Stimulated activated naive CD8-positive, alpha-beta T cell treated with anti-CD3 and anti-CD28 coated beads, Interleukin-15, Interleukin-2, amounts not matched to agents 100 U/mL and 50 U/mL, for 24 hours (primary cell): ENCODE measurements around the gene S100P.

Experiments
- ATAC-seq: fragments of 150-1000 bp; cut with Tn5 transposase; one replicate; pipeline ENCODE4 v1.10.0; 2021
- DNase-seq: peaks from one replicate; pipeline ENCODE4 v3.0.0; 2021

S100P gene

GRCh38 chr4:6697131-6697530, 3.5 kb downstream of the S100P start:
- DNase-seq = no peak

GRCh38 chr4:6699388-6699787, 5.7 kb downstream of the S100P start:
- ATAC-seq = no peak
- DNase-seq = no peak

More at GRCh38 chr4:6697131-6697530, 3.5 kb downstream of the S100P start:
- no peak for ATAC-seq

- ATAC-seq (no peak), DNase-seq (no peak)
Observed at GRCh38 chr4:6699903-6700302, 6.2 kb downstream of the S100P start.

GRCh38 chr4:6701371-6701770, 7.7 kb downstream of the S100P start:
- DNase-seq (peak; percentile 64), ATAC-seq (peak; percentile 25)

- DNase-seq (no peak), ATAC-seq (no peak)
Observed at GRCh38 chr4:6702761-6703160, 9.1 kb downstream of the S100P start.

GRCh38 chr4:6703786-6704185, 10.1 kb downstream of the S100P start:
- ATAC-seq (peak; percentile 32), DNase-seq (no peak)

- DNase-seq (no peak), ATAC-seq (peak; percentile 19)
Observed at GRCh38 chr4:6705646-6706045, 12.0 kb downstream of the S100P start.

- ATAC-seq (no peak), DNase-seq (no peak)
Observed at GRCh38 chr4:6706173-6706572, 12.5 kb downstream of the S100P start.

- DNase-seq = peak; percentile 97
Observed at GRCh38 chr4:6709230-6710114, 15.8 kb downstream of the S100P start, which contains the start of gene MRFAP1L1. Gene MRFAP1L1, minus strand, starts transcription at chr4:6709865. Its CDS starts 236 bp downstream, at chr4:6709629.

GRCh38 chr4:6710282-6710681, 16.6 kb downstream of the S100P start:
- ATAC-seq = no peak
- DNase-seq = no peak

More at GRCh38 chr4:6709230-6710114, 15.8 kb downstream of the S100P start, which contains the start of gene MRFAP1L1:
- ATAC-seq = peak; percentile 79

- ATAC-seq = no peak
- no peak for DNase-seq
Observed at GRCh38 chr4:6710996-6711395, 17.3 kb downstream of the S100P start.

GRCh38 chr4:6714954-6715353, 21.3 kb downstream of the S100P start:
- ATAC-seq (no peak), DNase-seq (no peak)

GRCh38 chr4:6715704-6716017, 22.0 kb downstream of the S100P start:
- DNase-seq = no peak
- ATAC-seq = no peak

GRCh38 chr4:6716018-6716911, 22.6 kb downstream of the S100P start, which contains the start of gene BLOC1S4:
Gene BLOC1S4, plus strand, starts transcription at chr4:6716174. Its CDS starts 36 bp downstream, at chr4:6716210.
- ATAC-seq (peak; percentile 80), DNase-seq (peak; percentile 89)

- ATAC-seq (no peak), DNase-seq (no peak)
Observed at GRCh38 chr4:6716958-6717655, 23.4 kb downstream of the S100P start.

GRCh38 chr4:6718932-6719610, 25.4 kb downstream of the S100P start:
- DNase-seq (no peak), ATAC-seq (no peak)

GRCh38 chr4:6719611-6720179, 26.0 kb downstream of the S100P start:
- ATAC-seq (no peak), DNase-seq (no peak)

GRCh38 chr4:6720202-6720699, 26.6 kb downstream of the S100P start:
- peak; percentile 48 for ATAC-seq
- DNase-seq = peak; percentile 94

- DNase-seq (no peak), ATAC-seq (no peak)
Observed at GRCh38 chr4:6721121-6721520, 27.4 kb downstream of the S100P start.

GRCh38 chr4:6722891-6723290, 29.2 kb downstream of the S100P start:
- ATAC-seq (no peak), DNase-seq (no peak)

- ATAC-seq = no peak
- no peak for DNase-seq
Observed at GRCh38 chr4:6723851-6724250, 30.2 kb downstream of the S100P start.
